HT1080 (cell line): ENCODE results near the gene PIGW. TPM values are rescaled to one million over a fixed set of nuclear protein-coding genes. Genes with fewer than 3 reads are reported as not detected.

Experiments used
- DNase-seq: peaks from one replicate; pipeline ENCODE4 v3.0.0-alpha.2; 2015; ENCODE audit warnings: low read depth
- polyA plus RNA-seq, 2 experiments: library from polyadenylated mRNA; depleted of rRNA; stranded (reverse); fragments of >200 nt; gene quantifications; 2 replicates each; pipeline ENCODE4 v1.2.3, GENCODE V29; 2015
- total RNA-seq: library from RNA; depleted of rRNA; stranded (reverse); fragments of >200 nt; shearing (Covaris generic); gene quantifications from 2 replicates; pipeline ENCODE4 v1.2.3, GENCODE V29; 2014; rRNA removed

The PIGW gene
- total RNA-seq = 13.9 and 27.9 TPM in 2 replicates
- polyA plus RNA-seq (2015; cell fraction: cytosol; rRNA removed) = 18.8 and 20.6 TPM in 2 replicates
- polyA plus RNA-seq (2015; cell fraction: nucleus; rRNA removed) = 10.2 and 13.2 TPM in 2 replicates

- peak; percentile 93 for DNase-seq
These were observed at the start of gene PIGW, which contains the start of gene MYO19 for GRCh38 chr17:36534840-36535668. Gene PIGW, plus strand, starts transcription at chr17:36534987. Its CDS starts 2,115 bp downstream, at chr17:36537102. Gene MYO19, minus strand, starts transcription at chr17:36534868. Its CDS starts 2,330 bp downstream, at chr17:36532538.

GRCh38 chr17:36485027-36485426, 49.8 kb upstream of the PIGW start:
- DNase-seq = no peak

GRCh38 chr17:36485805-36486203, 49.0 kb upstream of the PIGW start:
- DNase-seq = no peak

GRCh38 chr17:36486204-36487194, 48.3 kb upstream of the PIGW start, which contains the start of gene ZNHIT3:
Gene ZNHIT3, plus strand, starts transcription at chr17:36486681. Its CDS starts 19 bp downstream, at chr17:36486700.
- peak; percentile 88 for DNase-seq

- no peak for DNase-seq
These were observed 40.8 kb upstream of the PIGW start for GRCh38 chr17:36493956-36494355.

- DNase-seq = no peak
These were observed 40.1 kb upstream of the PIGW start for GRCh38 chr17:36494674-36495073.

GRCh38 chr17:36495076-36495578, 39.7 kb upstream of the PIGW start:
- no peak for DNase-seq

GRCh38 chr17:36496018-36496789, 38.6 kb upstream of the PIGW start:
- no peak for DNase-seq

- no peak for DNase-seq
These were observed 36.6 kb upstream of the PIGW start for GRCh38 chr17:36498155-36498554.

- no peak for DNase-seq
These were observed 36.1 kb upstream of the PIGW start for GRCh38 chr17:36498560-36499300.

GRCh38 chr17:36500745-36501225, 34.0 kb upstream of the PIGW start:
- no peak for DNase-seq

GRCh38 chr17:36501351-36501750, 33.4 kb upstream of the PIGW start:
- no peak for DNase-seq

- no peak for DNase-seq
These were observed 32.8 kb upstream of the PIGW start for GRCh38 chr17:36501963-36502362.

GRCh38 chr17:36503456-36504155, 31.2 kb upstream of the PIGW start:
- DNase-seq = no peak

GRCh38 chr17:36504156-36504545, 30.6 kb upstream of the PIGW start:
- DNase-seq = no peak

- no peak for DNase-seq
These were observed 29.6 kb upstream of the PIGW start for GRCh38 chr17:36505171-36505570.

GRCh38 chr17:36506249-36506826, 28.4 kb upstream of the PIGW start:
- DNase-seq = no peak

GRCh38 chr17:36506831-36507230, 28.0 kb upstream of the PIGW start:
- no peak for DNase-seq

GRCh38 chr17:36507266-36507665, 27.5 kb upstream of the PIGW start:
- DNase-seq = no peak
